Measurements from ENCODE around the gene CISTR.

DNA sequence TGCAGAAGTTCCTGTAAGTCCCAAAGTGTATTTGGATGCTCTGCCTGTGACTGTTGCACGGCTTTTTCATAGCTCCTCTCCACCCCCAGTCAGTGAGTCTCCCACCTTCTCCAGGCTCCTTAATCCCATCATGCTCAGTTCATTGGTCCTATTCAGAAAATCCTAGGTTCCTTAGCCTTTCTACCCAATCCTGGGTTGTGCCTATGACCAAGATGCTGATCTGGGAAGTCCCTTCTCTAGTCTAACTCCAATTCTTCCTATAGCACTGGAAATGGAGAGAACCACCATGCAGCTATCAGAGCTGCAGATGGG, 7.7 kb downstream of the CISTR start:
- TF ChIP-seq, protein P1, sequence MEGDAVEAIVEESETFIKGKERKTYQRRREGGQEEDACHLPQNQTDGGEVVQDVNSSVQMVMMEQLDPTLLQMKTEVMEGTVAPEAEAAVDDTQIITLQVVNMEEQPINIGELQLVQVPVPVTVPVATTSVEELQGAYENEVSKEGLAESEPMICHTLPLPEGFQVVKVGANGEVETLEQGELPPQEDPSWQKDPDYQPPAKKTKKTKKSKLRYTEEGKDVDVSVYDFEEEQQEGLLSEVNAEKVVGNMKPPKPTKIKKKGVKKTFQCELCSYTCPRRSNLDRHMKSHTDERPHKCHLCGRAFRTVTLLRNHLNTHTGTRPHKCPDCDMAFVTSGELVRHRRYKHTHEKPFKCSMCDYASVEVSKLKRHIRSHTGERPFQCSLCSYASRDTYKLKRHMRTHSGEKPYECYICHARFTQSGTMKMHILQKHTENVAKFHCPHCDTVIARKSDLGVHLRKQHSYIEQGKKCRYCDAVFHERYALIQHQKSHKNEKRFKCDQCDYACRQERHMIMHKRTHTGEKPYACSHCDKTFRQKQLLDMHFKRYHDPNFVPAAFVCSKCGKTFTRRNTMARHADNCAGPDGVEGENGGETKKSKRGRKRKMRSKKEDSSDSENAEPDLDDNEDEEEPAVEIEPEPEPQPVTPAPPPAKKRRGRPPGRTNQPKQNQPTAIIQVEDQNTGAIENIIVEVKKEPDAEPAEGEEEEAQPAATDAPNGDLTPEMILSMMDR (IDR thresholded peaks at IDR 0.05): no peak
- TF ChIP-seq EP300 (IDR thresholded peaks at IDR 0.05; ENCODE audit: low read depth): no peak
- no peak for TF ChIP-seq POLR2A (IDR thresholded peaks at IDR 0.05)
